K562 (cell line): Measurements from ENCODE around the gene CD8A.

Source experiments
- CBX1 ChIP-seq: sonication (generic); IDR thresholded peaks from 2 replicates; pipeline ENCODE4 v1.6.1; 2016; ENCODE audit warnings: antibody characterized with exemption, low read depth, mild to moderate bottlenecking
- CREB5 ChIP-seq: fragments of 250-450 bp; sonication (Bioruptor Pico); IDR thresholded peaks from 2 replicates; pipeline ENCODE4 v1.5.0; 2020; ENCODE audit warnings: mild to moderate bottlenecking
- GATAD2B ChIP-seq: fragments of 450-650 bp; IDR thresholded peaks from 2 replicates; pipeline ENCODE4 v1.6.1; 2017; ENCODE audit warnings: mild to moderate bottlenecking, borderline replicate concordance
- MAFK ChIP-seq: IDR thresholded peaks from 2 replicates; pipeline ENCODE4 v1.6.1; 2011; ENCODE audit warnings: low read length, improper control_type of control experiment
- NCOR1 ChIP-seq: fragments of 450-650 bp; IDR thresholded peaks from 2 replicates; pipeline ENCODE4 v1.6.1; 2016; ENCODE audit warnings: mild to moderate bottlenecking, moderate library complexity
- SRF ChIP-seq, 2 experiments: fragments of 250-450, 450-650 bp in 1 of 2; sonication (Bioruptor Pico) in 1 of 2; sonication (generic) in 1 of 2; formaldehyde crosslinking; IDR thresholded peaks; 2 replicates each; pipeline versions ENCODE4 v1.5.0 to v1.5.1; 2020 to 2022; ENCODE audit warnings: mild to moderate bottlenecking in 1 of 2, missing genetic modification reagents in 1 of 2
- YY1 ChIP-seq, 3 experiments: IDR thresholded peaks; 2 replicates each; pipeline ENCODE4 v1.6.1; 2011; ENCODE audit warnings: low read length in 2 of 3, mild to moderate bottlenecking in 2 of 3, moderate library complexity in 2 of 3, borderline replicate concordance in 1 of 3, control low read depth in 1 of 3, low read depth in 1 of 3; ENCODE audit not compliant: insufficient read depth in 3 of 3, insufficient replicate concordance in 2 of 3, control insufficient read depth in 1 of 3, insufficient read length in 1 of 3; ENCODE audit errors: extremely low read depth in 1 of 3
- ZBTB49 ChIP-seq: sonication (generic); formaldehyde crosslinking; IDR thresholded peaks from 2 replicates; pipeline ENCODE4 v1.8.0; 2022; ENCODE audit warnings: missing genetic modification reagents, mild to moderate bottlenecking, borderline replicate concordance
- ZC3H4 ChIP-seq: sonication (generic); formaldehyde crosslinking; IDR thresholded peaks from 2 replicates; pipeline ENCODE4 v1.9.0; 2021; ENCODE audit warnings: missing genetic modification reagents, borderline replicate concordance
- ZNF124 ChIP-seq: sonication (generic); formaldehyde crosslinking; IDR thresholded peaks from 2 replicates; pipeline ENCODE4 v1.8.1; 2022; ENCODE audit warnings: missing genetic modification reagents
- ZNF274 ChIP-seq: IDR thresholded peaks from 2 replicates; pipeline ENCODE4 v1.6.1; 2011; ENCODE audit warnings: low read depth, mild to moderate bottlenecking, low read length, moderate library complexity, borderline replicate concordance

- TF ChIP-seq NCOR1: no peak
- TF ChIP-seq ZNF124 (CRISPR knock-in tag): no peak
- no peak for TF ChIP-seq GATAD2B
- TF ChIP-seq YY1 (IDR thresholded peaks at IDR 0.05; ENCODE audit: borderline replicate concordance in 1 of 3, control insufficient read depth in 1 of 3, extremely low read depth in 1 of 3, insufficient read depth in 3 of 3, insufficient read length in 1 of 3, insufficient replicate concordance in 2 of 3, low read depth in 1 of 3, low read length in 2 of 3): no peak
- no peak for TF ChIP-seq MAFK
- no peak for TF ChIP-seq ZC3H4 (CRISPR knock-in tag)
- TF ChIP-seq SRF (CRISPR knock-in tag; IDR thresholded peaks at IDR 0.05): no peak
- no peak for TF ChIP-seq CREB5 (CRISPR knock-in tag)
- no peak for TF ChIP-seq ZNF274
- TF ChIP-seq CBX1: no peak
- no peak for TF ChIP-seq ZBTB49 (CRISPR knock-in tag)
Observed at GRCh38 chr2:86833315-86833714, 42.6 kb upstream of the CD8A start.
